Measurements from ENCODE around the gene PARD6B. TPM values are rescaled to one million over a fixed set of nuclear protein-coding genes. Genes with fewer than 3 reads are reported as not detected.
"Not testable (repeated sequence)": the region's sequence is repeated elsewhere in the genome, so short reads cannot be mapped to it uniquely, and the experiment has no call there.

PARD6B gene
- polyA plus RNA-seq, 3 donors = 18.5 to 25.7 (median 20.5) TPM

GRCh38 chr20:50787181-50787580, 55.8 kb downstream of the PARD6B start:
- no peak for DNase-seq (ENCODE audit: extremely low read depth in 1 of 11, low read depth in 9 of 11, low spot score in 4 of 11)

- DNase-seq (ENCODE audit: extremely low read depth in 1 of 11, low read depth in 9 of 11, low spot score in 4 of 11) = no peak
Measured at GRCh38 chr20:50788045-50788991, 56.9 kb downstream of the PARD6B start.

- no peak for DNase-seq (ENCODE audit: extremely low read depth in 1 of 11, low read depth in 9 of 11, low spot score in 4 of 11)
Measured at GRCh38 chr20:50789968-50790650, 58.7 kb downstream of the PARD6B start.

- peak; percentile 77 to 91 (median 87) for DNase-seq (ENCODE audit: extremely low read depth in 1 of 11, low read depth in 9 of 11, low spot score in 4 of 11)
Measured at GRCh38 chr20:50790651-50791277, 59.4 kb downstream of the PARD6B start.

GRCh38 chr20:50792708-50793574, 61.6 kb downstream of the PARD6B start:
- DNase-seq (ENCODE audit: extremely low read depth in 1 of 11, low read depth in 9 of 11, low spot score in 4 of 11) = no peak

- DNase-seq (ENCODE audit: extremely low read depth in 1 of 11, low read depth in 9 of 11, low spot score in 4 of 11) = not testable (repeated sequence)
Measured at GRCh38 chr20:50793575-50794016, 62.2 kb downstream of the PARD6B start.

- DNase-seq (ENCODE audit: extremely low read depth in 1 of 11, low read depth in 9 of 11, low spot score in 4 of 11) = no peak
Measured at GRCh38 chr20:50794181-50794845, 62.9 kb downstream of the PARD6B start.

GRCh38 chr20:50794846-50795634, 63.7 kb downstream of the PARD6B start, which contains the start of gene BCAS4:
TSS of gene BCAS4 (plus strand) at chr20:50795061. CDS start at chr20:50795084, 23 bp downstream.
- peak in 10 of 11 donors; percentile 58 to 78 (median 72) for DNase-seq (ENCODE audit: extremely low read depth in 1 of 11, low read depth in 9 of 11, low spot score in 4 of 11)

- no peak for DNase-seq (ENCODE audit: extremely low read depth in 1 of 11, low read depth in 9 of 11, low spot score in 4 of 11)
Measured at GRCh38 chr20:50797142-50797541, 65.8 kb downstream of the PARD6B start.

GRCh38 chr20:50798650-50799049, 67.3 kb downstream of the PARD6B start:
- no peak for DNase-seq (ENCODE audit: extremely low read depth in 1 of 11, low read depth in 9 of 11, low spot score in 4 of 11)

GRCh38 chr20:50799176-50799889, 68.0 kb downstream of the PARD6B start:
- no peak for DNase-seq (ENCODE audit: extremely low read depth in 1 of 11, low read depth in 9 of 11, low spot score in 4 of 11)

GRCh38 chr20:50799890-50800550, 68.6 kb downstream of the PARD6B start:
- no peak for DNase-seq (ENCODE audit: extremely low read depth in 1 of 11, low read depth in 9 of 11, low spot score in 4 of 11)

GRCh38 chr20:50800986-50801746, 69.8 kb downstream of the PARD6B start:
- DNase-seq (ENCODE audit: extremely low read depth in 1 of 11, low read depth in 9 of 11, low spot score in 4 of 11) = not testable (repeated sequence)

GRCh38 chr20:50801747-50802125, 70.4 kb downstream of the PARD6B start:
- no peak for DNase-seq (ENCODE audit: extremely low read depth in 1 of 11, low read depth in 9 of 11, low spot score in 4 of 11)

- no peak for DNase-seq (ENCODE audit: extremely low read depth in 1 of 11, low read depth in 9 of 11, low spot score in 4 of 11)
Measured at GRCh38 chr20:50802289-50802688, 70.9 kb downstream of the PARD6B start.

Measured in renal cortex interstitium (tissue), 11 donors.